K562 (cell line): Measurements from ENCODE around the gene TGM5. TPM values are rescaled to one million over a fixed set of nuclear protein-coding genes. Genes with fewer than 3 reads are reported as not detected.

Experiments
- ARID2 ChIP-seq: fragments of 450-650 bp; IDR thresholded peaks from 2 replicates; pipeline ENCODE4 v1.6.1; 2017; ENCODE audit warnings: antibody characterized with exemption, mild to moderate bottlenecking
- BHLHE40 ChIP-seq: IDR thresholded peaks from 2 replicates; pipeline ENCODE4 v1.6.1; 2011; ENCODE audit warnings: low read length, improper control_type of control experiment
- BMI1 ChIP-seq: fragments of 150-350 bp; IDR thresholded peaks from 2 replicates; pipeline ENCODE4 v1.6.1; 2014; ENCODE audit warnings: low read length
- CC2D1A ChIP-seq: fragments of 450-650 bp; IDR thresholded peaks from 2 replicates; pipeline ENCODE4 v1.6.1; 2017; ENCODE audit warnings: mild to moderate bottlenecking
- CEBPG ChIP-seq, 3 experiments: fragments of 200-800 bp in 1 of 3; sonication (Bioruptor generic) in 1 of 3; sonication (generic) in 1 of 3; formaldehyde crosslinking in 1 of 3; IDR thresholded peaks in 2 of 3; conservative IDR thresholded peaks in 1 of 3; 2 replicates each; pipeline versions ENCODE4 v1.6.1 to v1.8.0; 2016 to 2022; ENCODE audit warnings: missing compliant biosample characterization in 2 of 3, missing genetic modification characterization in 2 of 3, mild to moderate bottlenecking in 1 of 3, missing genetic modification reagents in 1 of 3
- CGGBP1 ChIP-seq: fragments of 250-450 bp; sonication (Bioruptor Pico); IDR thresholded peaks from 2 replicates; pipeline ENCODE4 v1.9.0; 2021; ENCODE audit warnings: mild to moderate bottlenecking
- CTBP1 ChIP-seq: fragments of 450-650 bp; IDR thresholded peaks from 2 replicates; pipeline ENCODE4 v1.6.1; 2016; ENCODE audit warnings: borderline replicate concordance
- E2F3 ChIP-seq: fragments of 250-450 bp; sonication (Bioruptor Pico); IDR thresholded peaks from 2 replicates; pipeline ENCODE4 v1.4.0; 2020; ENCODE audit warnings: mild to moderate bottlenecking
- E2F5 ChIP-seq: sonication (generic); formaldehyde crosslinking; IDR thresholded peaks from 2 replicates; pipeline ENCODE4 v1.8.0; 2022; ENCODE audit warnings: mild to moderate bottlenecking, missing genetic modification reagents
- ELF4 ChIP-seq: fragments of 450-650 bp; formaldehyde crosslinking; IDR thresholded peaks from 2 replicates; pipeline ENCODE4 v1.4.0; 2022; ENCODE audit warnings: missing genetic modification characterization
- FUS ChIP-seq: fragments of 200-400 bp; formaldehyde crosslinking; optimal IDR thresholded peaks from 2 replicates; pipeline ENCODE3; 2017; ENCODE audit warnings: low read depth, low read length
- HDGF ChIP-seq: fragments of 450-650 bp; IDR thresholded peaks from 2 replicates; pipeline ENCODE4 v1.6.1; 2016
- HOMEZ ChIP-seq: fragments of 250-450 bp; sonication (Bioruptor Pico); IDR thresholded peaks from 2 replicates; pipeline ENCODE4 v1.4.0; 2020; ENCODE audit warnings: mild to moderate bottlenecking, moderate library complexity
- IRF2 ChIP-seq: sonication (generic); formaldehyde crosslinking; IDR thresholded peaks from 2 replicates; pipeline ENCODE4 v1.8.1; 2022; ENCODE audit warnings: mild to moderate bottlenecking, missing genetic modification reagents
- LEF1 ChIP-seq: fragments of 450-650 bp; IDR thresholded peaks from 2 replicates; pipeline ENCODE4 v1.6.1; 2016; ENCODE audit warnings: mild to moderate bottlenecking
- MCM3 ChIP-seq: fragments of 450-650 bp; IDR thresholded peaks from 2 replicates; pipeline ENCODE4 v1.6.1; 2016
- MEF2A ChIP-seq: IDR thresholded peaks from 2 replicates; pipeline ENCODE4 v1.6.1; 2011; ENCODE audit warnings: low read depth, mild to moderate bottlenecking, low read length, moderate library complexity; ENCODE audit not compliant: control insufficient read depth
- MTA1 ChIP-seq: fragments of 450-650 bp; IDR thresholded peaks from 2 replicates; pipeline ENCODE4 v1.6.1; 2017; ENCODE audit warnings: borderline replicate concordance
- PHB ChIP-seq: fragments of 250-450 bp; sonication (Bioruptor Pico); IDR thresholded peaks from 2 replicates; pipeline ENCODE4 v1.5.0; 2021
- SAFB ChIP-seq: fragments of 200-400 bp; formaldehyde crosslinking; IDR thresholded peaks from 2 replicates; pipeline ENCODE4 v1.6.1; 2017; ENCODE audit warnings: low read depth, low read length, borderline replicate concordance
- SIN3B ChIP-seq: fragments of 450-650 bp; IDR thresholded peaks from 2 replicates; pipeline ENCODE4 v1.6.1; 2017; ENCODE audit warnings: low read depth, mild to moderate bottlenecking, moderate library complexity
- SMARCA5 ChIP-seq: fragments of 450-650 bp; IDR thresholded peaks from 2 replicates; pipeline ENCODE4 v1.6.1; 2016
- SMC3 ChIP-seq: conservative IDR thresholded peaks from 2 replicates; pipeline ENCODE4 v1.6.1; 2011; ENCODE audit warnings: low read depth, low read length, improper control_type of control experiment; ENCODE audit not compliant: insufficient read depth
- ZBTB17 ChIP-seq: fragments of 450-650 bp; formaldehyde crosslinking; IDR thresholded peaks from 2 replicates; pipeline ENCODE4 v1.4.0; 2020; ENCODE audit warnings: mild to moderate bottlenecking
- ZC3H4 ChIP-seq: sonication (generic); formaldehyde crosslinking; IDR thresholded peaks from 2 replicates; pipeline ENCODE4 v1.9.0; 2021; ENCODE audit warnings: missing genetic modification reagents, borderline replicate concordance
- ZNF184 ChIP-seq: sonication (generic); formaldehyde crosslinking; IDR thresholded peaks from 2 replicates; pipeline ENCODE4 v1.5.0; 2020; ENCODE audit warnings: missing genetic modification reagents
- ZNF263 ChIP-seq: sonication (generic); formaldehyde crosslinking; IDR thresholded peaks from 2 replicates; pipeline ENCODE4 v1.8.0; 2022; ENCODE audit warnings: mild to moderate bottlenecking, missing genetic modification reagents, borderline replicate concordance
- ZNF695 ChIP-seq: fragments of 450-650 bp; formaldehyde crosslinking; IDR thresholded peaks from 2 replicates; pipeline ENCODE4 v1.4.0; 2020; ENCODE audit warnings: mild to moderate bottlenecking, moderate library complexity
- ZNF778 ChIP-seq: fragments of 450-650 bp; formaldehyde crosslinking; IDR thresholded peaks from 2 replicates; pipeline ENCODE4 v1.4.0; 2020; ENCODE audit warnings: mild to moderate bottlenecking, moderate library complexity
- polyA plus RNA-seq, 8 experiments: library from polyadenylated mRNA; depleted of rRNA in 4 of 8; stranded (reverse) in 5 of 8; unstranded in 3 of 8; fragments of >200 nt; fragmentation: Nextera tagmentation in 2 of 8; fragmentation: Illumina TruSeq in 1 of 8; extraction: Ambion mirVana in 2 of 8; extraction: Trizol in 1 of 8; gene quantifications; 2 replicates each; pipeline versions ENCODE4 v1.2.1 to v1.2.3, GENCODE V29; 2011 to 2014; ENCODE audit warnings: inconsistent platforms in 1 of 8, missing spikeins in 1 of 8
- total RNA-seq, 7 experiments: library from RNA; depleted of rRNA in 6 of 7; stranded (reverse); fragments of >200 nt in 6 of 7; fragmentation: Illumina TruSeq in 2 of 7; extraction: Trizol in 2 of 7; gene quantifications; 2 replicates each; pipeline versions ENCODE4 v1.2.1 to v1.2.3, GENCODE V29; 2011 to 2021; ENCODE audit warnings: low replicate concordance in 1 of 7

Gene TGM5
- total and polyA plus RNA-seq, 9 of the 15 experiments (the other 6 are each of a cell fraction or from before 2014, with no cell fraction given) = 0.03 to 0.10 (median 0.07) TPM; not detected in 6

- TF ChIP-seq MCM3 (no peak), ARID2 (peak; percentile 77; the same call in 1 of the 2 replicates), FUS (no peak), SMARCA5 (no peak), HOMEZ (no peak), BMI1 (no peak), CEBPG (CRISPR knock-in tag; IDR thresholded peaks at IDR 0.05) (no peak), CEBPG (tag; conservative IDR thresholded peaks at IDR 0.05 in 1 of 2, IDR thresholded peaks at IDR 0.05 in 1 of 2) (no peak), CTBP1 (peak; percentile 28; the same call in 1 of the 2 replicates), SAFB (no peak), ZC3H4 (CRISPR knock-in tag) (no peak), MTA1 (no peak), ZNF263 (0 out of 2 replicates have a peak, but pooled peaks have one; percentile 14), CGGBP1 (no peak), ZNF778 (CRISPR knock-in tag) (no peak), IRF2 (CRISPR knock-in tag) (no peak), HDGF (no peak), LEF1 (no peak), BHLHE40 (0 out of 2 replicates have a peak, but pooled peaks have one; percentile 17), ZNF695 (CRISPR knock-in tag) (no peak), PHB (CRISPR knock-in tag) (no peak), CC2D1A (0 out of 2 replicates have a peak, but pooled peaks have one; percentile 55), MEF2A (no peak), E2F3 (CRISPR knock-in tag) (no peak), SMC3 (peak; percentile 79), ELF4 (no peak), ZBTB17 (CRISPR knock-in tag) (no peak), SIN3B (no peak), ZNF184 (CRISPR knock-in tag) (no peak), E2F5 (CRISPR knock-in tag) (no peak)
Observed at GRCh38 chr15:43268111-43269105, 1.7 kb upstream of the TGM5 start (continued).
